Fibroblast of villous mesenchyme (primary cell): Measurements from ENCODE around the gene MEIKIN. TPM values are rescaled to one million over a fixed set of nuclear protein-coding genes. Genes with fewer than 3 reads are reported as not detected.

Experiments
- DNase-seq: peaks from one replicate; pipeline ENCODE4 v3.0.0-alpha.2; 2010; ENCODE audit warnings: low read depth
- H3K4me3 ChIP-seq: 2 replicates; pipeline ENCODE4 v1.5.1; 2011; ENCODE audit warnings: low read depth, mild to moderate bottlenecking, low read length
- CTCF ChIP-seq: IDR thresholded peaks from 2 replicates; pipeline ENCODE4 v1.5.1; 2012; ENCODE audit warnings: low read depth, mild to moderate bottlenecking, low read length; ENCODE audit not compliant: insufficient read depth
- total RNA-seq: library from RNA; depleted of rRNA; stranded (reverse); fragments of >200 nt; gene quantifications from 2 replicates; pipeline ENCODE4 v1.2.3, GENCODE V29; 2012

MEIKIN gene
- total RNA-seq, 1 donor = not detected

- no peak overlapping the region for H3K4me3 ChIP-seq
- DNase-seq = no peak
- TF ChIP-seq CTCF = no peak
Measured at GRCh38 chr5:131769336-131769735, 176.1 kb downstream of the MEIKIN start.

- no peak for TF ChIP-seq CTCF
- no peak overlapping the region for H3K4me3 ChIP-seq
- no peak for DNase-seq
Measured at GRCh38 chr5:131767891-131768290, 177.6 kb downstream of the MEIKIN start.

GRCh38 chr5:131766689-131767088 is 178.8 kb downstream of the MEIKIN start:
- TF ChIP-seq CTCF = no peak
- no peak overlapping the region for H3K4me3 ChIP-seq
- DNase-seq = no peak

- no peak for DNase-seq
- TF ChIP-seq CTCF = no peak
- no peak overlapping the region for H3K4me3 ChIP-seq
Measured at GRCh38 chr5:131765261-131765660, 180.2 kb downstream of the MEIKIN start.

GRCh38 chr5:131763968-131764367 is 181.5 kb downstream of the MEIKIN start:
- DNase-seq = no peak
- no peak overlapping the region for H3K4me3 ChIP-seq
- no peak for TF ChIP-seq CTCF

GRCh38 chr5:131760793-131761192 is 184.7 kb downstream of the MEIKIN start:
- DNase-seq = no peak
- no peak overlapping the region for H3K4me3 ChIP-seq
- no peak for TF ChIP-seq CTCF

DNA sequence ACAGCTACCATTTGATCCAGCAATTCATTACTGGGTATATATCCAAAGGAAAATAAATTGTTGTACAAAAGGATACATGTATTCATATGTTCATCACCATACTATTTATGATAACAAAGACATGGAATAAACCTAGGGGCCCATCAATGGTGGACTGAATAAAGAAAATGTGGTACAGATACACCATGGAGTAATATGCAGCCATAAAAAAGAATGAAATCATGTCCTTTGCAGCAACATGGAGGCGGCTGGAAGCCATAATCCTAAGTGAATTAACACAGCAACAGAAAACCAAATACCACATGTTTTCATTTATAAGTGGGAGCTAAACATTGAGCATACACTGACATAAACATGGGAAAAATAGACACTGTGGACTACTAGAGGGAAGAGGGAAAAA is 185.8 kb downstream of the MEIKIN start:
- no peak for TF ChIP-seq CTCF

More for the DNA sequence above, 185.8 kb downstream of the MEIKIN start:
- no peak for DNase-seq
- no peak overlapping the region for H3K4me3 ChIP-seq
